HG02763 (cell line): ENCODE measurements around the gene TGFBR3.

ENCODE experiments used
- ATAC-seq: cut with Tn5 transposase; IDR thresholded peaks from one replicate; pipeline ENCODE4 v1.9.1; 2021; ENCODE audit warnings: mild to moderate bottlenecking, moderate library complexity; ENCODE audit not compliant: unreplicated experiment

Gene TGFBR3

DNA sequence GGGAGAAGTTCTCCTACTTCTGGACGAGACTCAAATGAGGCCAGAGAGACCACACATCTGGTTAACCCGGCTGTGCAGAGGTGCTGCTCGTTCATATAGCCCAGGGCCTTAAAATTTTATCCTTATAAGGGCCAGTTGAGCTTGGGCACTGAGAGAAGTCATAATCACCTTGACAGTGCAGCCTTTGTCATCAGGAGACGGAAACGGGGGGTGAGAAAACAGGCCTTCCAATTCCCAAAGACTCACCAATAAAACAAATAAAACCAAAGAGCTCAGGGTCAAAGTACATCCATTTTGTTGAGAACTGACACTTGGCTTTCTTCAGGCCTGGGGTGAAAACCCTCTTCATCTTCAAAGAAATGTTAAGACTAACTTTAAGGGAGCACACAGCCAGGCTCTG lies 167.1 kb downstream of the TGFBR3 start:
- no peak for ATAC-seq

DNA sequence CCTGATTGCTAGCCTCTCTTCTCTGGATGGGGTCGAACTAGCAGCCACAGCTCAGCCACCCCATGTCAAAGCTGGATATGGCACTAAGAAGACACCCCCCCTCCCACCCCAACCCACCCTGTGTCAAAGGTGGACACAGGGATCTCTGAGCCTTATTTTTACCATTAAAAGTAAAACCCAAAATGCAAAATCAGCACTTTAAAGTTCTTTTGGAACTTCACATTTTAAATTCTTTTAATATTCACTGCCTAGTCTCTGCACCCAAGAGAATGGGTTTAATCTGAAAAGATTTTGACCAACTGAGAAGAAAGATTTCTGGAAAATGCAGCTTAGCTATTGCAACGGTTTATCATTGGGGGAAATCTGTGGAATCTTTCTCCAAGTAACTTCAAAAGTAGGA lies 167.6 kb downstream of the TGFBR3 start:
- ATAC-seq = no peak

DNA sequence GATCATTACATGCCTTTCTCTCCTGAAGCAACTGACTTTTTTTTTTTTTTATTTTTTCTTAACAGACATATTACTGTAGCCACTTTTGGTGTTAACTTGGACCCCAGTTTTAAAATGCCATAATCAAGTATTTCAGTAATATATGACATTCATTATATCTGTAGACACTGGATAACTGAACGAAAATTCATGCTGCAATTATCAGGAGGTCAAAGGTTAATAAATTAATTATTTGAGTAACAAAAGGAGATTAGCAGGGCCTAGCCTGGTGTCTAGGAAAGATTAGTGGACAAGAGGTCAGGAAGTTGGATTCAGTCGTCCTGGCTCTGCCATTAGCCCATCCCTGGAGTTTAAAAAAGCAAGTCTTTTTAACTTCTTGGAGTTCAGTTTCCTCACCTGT lies 168.1 kb downstream of the TGFBR3 start:
- ATAC-seq = no peak

DNA sequence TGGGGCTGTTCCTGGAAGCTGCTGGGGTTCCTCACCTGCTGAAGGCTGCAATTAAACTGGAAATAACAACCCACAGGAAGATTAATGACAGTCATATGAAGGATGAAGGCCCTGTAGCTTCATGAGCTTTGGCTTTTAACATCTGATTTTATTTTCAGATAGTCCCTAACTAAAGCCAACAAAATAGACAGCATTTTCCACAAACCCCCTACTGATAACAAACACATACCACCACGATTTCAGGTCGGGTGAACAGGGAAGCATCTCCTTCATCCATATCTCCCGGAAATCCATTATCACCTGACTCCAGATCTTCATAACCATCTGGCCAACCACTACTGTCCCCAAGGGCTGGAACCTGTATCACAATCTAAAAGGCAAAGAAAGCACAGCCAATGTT lies 169.6 kb downstream of the TGFBR3 start:
- ATAC-seq = no peak

DNA sequence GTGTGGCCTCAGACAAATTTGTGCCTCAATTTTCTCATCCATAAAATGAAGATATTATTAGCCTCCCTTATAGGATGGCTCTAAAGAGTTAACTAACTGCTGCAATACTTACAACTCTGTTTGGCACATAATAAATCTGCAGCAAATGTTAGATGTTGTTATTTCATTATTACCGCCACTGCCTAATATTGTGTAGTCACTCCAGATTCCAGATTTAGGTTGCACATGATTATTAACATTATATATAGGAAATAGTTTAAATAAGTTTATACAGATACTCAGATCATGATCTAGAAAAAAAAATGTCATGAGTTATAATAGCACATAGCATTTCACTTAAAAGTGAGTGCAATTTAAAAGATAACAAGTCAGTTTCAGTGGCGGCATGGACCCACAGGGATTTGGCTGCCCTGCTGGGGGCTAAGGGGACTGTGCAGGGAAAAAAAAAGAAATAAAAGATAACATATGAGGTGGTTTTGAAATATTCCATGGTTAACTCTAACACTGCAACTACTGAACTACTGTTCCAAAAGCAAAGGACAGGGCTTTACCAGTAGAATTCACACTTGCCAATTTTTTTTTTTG lies 170.4 kb downstream of the TGFBR3 start:
- ATAC-seq = no peak

DNA sequence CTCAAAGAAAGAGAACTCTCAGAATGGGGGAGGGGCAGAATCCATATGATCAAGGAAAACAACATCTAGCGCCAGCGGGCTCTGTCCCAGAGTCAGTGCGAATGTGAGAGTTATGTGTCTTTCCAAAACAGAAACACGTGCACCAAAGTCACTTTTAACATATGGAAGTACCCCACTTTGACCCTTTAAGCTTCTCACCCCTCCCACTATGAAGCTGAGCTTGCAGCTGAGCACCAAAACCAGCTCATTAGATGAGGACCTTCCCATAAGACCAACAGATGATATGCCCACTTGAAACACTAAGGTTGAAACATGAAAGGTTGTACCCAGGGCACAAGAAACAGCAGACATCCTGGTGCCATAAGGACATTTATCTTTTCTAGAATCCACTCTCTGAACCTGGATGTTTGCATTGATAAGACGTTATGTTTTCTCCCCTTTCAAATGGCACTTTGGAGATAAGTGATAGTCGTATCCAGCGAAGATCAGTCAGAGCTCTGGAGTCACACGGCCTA lies 171.0 kb downstream of the TGFBR3 start:
- ATAC-seq = no peak

DNA sequence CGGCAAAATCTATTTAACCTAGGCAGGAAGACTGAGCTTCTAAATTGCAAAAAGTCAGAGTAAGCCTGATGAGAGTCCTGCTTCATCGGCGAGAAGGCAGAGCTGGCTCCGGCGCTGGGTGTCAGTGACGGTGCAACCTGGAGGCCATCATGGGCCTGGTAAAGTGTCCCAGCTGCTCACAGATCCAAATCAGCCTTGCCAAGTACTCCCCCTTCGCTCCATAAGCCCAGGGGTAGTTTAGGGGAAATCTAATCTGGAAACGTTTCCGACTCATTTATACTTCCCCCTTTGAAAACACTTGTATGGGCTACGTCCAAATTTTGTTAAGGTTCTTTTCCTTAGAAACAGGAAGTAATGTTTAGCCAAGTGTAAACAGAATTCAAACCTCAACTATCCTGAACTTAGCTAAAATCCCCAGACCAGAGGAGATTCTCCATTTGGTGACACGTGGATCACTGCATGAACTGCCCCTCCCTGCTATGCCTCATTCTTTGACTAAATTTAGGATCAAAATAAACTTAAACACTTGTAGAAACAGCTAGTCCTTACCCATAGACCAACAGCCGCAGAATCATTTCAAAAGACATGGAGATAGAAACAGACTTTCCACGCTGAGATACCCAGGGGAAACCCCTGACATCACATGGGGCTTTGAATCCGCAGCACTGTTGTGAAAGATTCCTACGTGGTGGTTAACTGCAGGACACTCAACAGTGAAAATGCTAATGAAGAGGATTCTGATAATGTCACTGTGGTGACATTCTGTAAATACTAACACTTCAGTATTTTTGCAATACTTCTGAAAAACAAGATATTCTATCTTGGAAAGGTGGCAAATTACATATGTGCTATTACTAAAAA lies 172.7 kb downstream of the TGFBR3 start:
- ATAC-seq = peak; percentile 75

DNA sequence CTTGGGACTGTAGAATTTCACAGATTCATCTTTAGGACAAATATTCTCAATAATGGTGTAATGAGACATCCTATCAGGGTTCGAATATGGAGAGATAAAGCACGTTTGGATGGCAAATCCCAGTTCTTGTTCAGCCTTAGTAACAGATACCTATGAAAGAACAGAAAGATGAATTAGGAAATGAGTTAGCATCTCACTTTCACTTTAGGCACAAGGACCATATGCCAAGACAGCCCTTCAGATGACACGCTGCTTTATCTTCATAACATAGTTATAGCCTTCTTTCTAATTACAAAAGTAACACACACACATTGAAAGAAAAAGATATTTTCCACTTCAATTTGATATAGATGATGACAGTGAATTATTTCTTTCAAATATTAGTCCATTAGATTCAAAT lies 173.6 kb downstream of the TGFBR3 start:
- ATAC-seq = no peak

DNA sequence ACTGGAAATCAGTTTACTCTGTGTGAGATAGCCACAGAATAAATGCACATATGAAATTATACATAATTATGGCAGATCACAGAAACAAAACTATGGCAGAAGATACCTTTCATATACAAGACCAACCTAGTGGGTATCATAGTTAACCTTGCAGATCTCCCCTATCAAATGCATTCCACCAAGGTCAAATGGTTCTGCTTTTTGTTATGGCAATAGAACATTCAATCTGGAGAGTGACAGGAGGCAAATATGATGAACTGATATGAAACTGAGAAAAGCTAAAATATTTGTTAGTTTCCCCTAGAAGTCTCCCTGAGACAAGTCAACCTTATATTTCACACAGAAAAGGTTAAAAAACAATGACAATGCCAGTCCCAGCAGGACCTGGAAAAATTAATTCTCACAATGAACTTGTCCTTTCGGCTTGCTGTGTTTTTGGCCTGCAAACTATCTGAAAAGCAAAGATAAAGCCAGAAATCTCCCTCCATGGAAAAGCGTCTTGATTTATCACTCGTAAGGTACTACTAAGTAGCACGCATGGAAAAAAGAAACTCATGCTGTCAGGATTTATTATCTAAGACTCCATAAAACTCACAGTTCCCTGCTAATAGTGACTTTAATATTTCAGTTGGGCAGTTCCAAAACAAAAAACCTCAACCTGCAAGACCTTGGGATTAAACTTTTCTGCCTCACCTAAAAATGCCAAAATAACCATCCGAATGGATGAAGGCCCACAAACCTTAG lies 174.3 kb downstream of the TGFBR3 start:
- no peak for ATAC-seq

DNA sequence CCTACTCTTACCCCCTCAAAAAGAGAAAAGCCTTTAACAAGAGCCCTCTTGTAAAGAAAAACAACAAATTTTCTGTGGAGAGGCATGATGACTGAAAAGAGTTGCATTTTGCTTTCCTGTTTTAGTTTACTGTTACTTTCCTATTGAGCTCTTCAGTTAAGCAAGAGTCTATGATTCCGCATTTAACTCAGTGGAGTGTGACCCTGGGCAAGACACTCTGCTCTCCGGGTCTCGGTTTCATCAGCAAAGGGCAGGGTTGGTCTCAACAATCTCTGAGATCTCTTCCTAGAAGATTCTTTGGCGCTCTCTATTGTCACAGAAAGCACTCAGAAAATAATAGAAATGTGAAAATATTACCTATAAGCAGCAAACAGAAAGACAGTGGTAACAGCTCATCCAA lies 175.7 kb downstream of the TGFBR3 start:
- ATAC-seq = no peak

DNA sequence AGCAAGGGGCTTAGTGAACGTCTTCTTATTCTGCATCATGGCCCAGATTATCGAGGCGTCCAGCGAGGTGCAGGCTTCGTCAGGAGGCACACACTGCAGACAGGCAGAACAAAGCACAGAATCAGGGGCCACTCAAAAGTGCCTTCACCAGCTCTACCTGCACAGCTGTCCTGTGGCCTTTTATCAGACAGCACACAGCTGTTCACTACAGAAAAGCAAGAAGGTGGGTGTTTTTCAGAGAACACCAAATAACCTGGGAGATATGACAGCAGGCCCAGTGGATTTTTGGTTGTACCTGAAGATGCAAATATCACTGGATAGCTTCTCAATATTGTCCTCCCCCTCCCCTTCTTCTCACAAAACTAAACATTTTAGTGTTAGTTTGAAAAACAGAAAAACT lies 177.3 kb downstream of the TGFBR3 start:
- ATAC-seq = no peak

DNA sequence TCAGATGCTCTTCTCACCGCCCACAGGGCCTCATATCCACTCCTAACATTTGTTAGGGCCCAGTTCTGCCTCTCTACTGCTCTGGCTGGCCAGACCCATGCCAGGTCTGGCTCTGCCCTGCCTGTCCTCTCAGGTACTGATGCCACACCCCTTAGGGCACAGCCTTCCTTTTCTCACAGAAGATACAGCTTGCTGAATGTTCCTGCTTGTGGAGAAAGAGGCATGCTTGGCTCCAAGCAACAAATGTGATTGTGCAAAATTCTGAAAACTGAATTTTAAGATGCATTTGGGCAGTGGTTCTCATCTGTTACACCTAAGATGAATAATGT lies 178.1 kb downstream of the TGFBR3 start:
- no peak for ATAC-seq

DNA sequence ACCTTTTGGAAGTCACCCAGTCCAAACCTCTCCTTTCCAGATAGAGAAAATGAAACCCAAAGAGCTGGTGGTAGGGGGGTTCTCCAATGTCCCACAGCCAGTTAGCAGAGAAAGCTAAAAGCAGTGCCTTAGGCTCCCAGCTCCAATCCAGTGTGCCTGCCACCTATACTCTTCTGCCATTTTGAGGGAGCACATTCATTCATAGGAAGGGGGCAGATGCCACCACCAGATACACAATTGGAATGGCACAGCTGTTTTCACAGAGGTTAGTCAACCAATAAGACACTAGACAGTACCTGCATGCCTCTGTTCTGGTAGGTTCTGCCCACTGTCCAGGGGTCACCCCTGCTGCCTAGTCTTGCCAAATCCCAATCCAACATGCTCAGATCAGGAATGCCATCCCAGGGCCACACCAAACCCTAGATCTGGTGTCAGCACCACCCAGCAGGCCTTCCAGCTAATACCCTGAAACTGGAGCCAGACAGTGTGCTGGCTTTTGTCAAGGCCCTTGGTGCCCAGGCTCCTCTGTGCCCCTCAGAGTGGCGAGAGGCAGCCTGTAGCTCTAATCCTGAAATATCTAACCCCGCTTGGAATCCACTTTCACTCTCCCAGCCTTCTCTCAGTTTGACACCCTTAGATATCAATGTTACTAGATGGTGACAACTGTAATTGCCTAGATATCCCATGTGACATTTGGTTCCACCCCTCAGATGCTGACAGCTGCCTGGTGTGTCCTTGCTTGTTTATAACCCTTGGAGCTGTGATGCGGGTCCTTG lies 178.6 kb downstream of the TGFBR3 start:
- ATAC-seq = no peak

DNA sequence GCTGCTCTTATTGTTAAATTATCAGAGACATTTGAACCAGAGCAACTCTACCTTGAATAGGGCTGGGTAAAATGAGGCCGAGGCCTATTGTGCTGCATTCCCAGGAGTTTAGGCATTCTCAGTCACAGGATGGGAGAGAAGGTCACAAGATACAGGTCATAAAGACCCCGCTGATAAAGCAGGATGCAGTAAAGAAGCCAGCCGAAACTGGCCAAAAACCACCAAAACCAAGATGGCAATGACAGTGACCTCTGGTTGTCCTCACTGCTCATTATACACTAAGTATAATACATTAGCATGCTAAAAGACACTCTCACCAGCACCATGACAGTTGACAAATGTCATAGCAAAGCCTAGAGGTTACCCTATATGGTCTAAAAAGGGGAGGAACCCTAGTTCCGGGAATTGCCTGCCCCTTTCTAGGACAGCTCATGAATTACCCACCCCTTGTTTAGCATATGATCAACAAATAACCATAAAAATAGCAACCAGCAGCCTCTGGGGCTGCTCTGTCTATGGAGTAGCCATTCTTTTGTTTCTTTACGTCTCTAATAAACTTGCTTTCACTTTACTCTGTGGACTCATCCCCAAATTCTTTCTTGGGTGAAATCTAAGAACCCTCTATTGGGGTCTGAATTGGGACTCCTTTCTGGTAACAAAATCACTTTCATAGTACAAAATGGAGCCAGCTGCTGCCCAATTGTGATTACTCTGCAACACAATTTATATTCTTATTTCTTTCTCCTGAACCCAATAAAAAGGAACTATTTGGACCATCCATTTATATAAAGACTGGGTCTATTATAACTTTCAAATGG lies 179.6 kb downstream of the TGFBR3 start:
- no peak for ATAC-seq

DNA sequence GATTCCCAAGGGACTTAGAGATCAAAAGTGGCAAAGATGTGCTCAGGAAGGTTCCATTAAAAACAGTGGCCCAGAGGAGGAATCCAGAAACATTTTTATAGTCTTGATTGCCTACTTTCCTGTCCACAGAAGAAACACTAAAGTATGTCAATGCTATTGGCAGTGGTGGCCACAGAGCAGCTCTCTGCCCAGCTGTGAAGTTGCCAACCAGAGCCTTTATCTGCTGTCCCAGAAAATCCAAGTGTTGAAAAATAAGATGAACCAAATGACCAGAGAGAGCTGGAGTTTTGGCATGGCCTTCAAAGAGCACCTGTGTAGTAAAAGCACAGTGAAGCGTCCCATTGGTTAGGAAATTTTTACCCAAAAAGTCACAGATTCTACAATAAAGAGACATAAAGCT lies 181.2 kb downstream of the TGFBR3 start:
- no peak for ATAC-seq

DNA sequence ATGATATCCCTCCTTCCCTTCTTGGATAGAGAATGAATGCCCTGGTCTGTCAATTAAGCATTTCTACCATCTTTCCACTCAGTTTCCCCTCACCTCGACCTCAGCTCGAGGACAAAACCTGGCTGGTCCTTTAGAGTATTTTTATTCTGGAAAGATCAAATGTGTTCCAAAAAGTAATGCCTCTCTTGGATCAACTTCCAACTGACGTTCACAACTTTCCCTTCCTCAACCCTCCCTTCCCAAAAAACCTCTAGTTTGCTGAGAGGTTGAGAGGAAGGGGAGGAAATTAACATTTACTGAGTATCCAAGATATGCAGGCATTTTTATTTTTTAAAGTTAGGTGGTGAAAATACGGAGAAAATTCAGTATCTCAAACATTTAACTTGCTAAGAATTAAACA lies 182.9 kb downstream of the TGFBR3 start:
- ATAC-seq = no peak

DNA sequence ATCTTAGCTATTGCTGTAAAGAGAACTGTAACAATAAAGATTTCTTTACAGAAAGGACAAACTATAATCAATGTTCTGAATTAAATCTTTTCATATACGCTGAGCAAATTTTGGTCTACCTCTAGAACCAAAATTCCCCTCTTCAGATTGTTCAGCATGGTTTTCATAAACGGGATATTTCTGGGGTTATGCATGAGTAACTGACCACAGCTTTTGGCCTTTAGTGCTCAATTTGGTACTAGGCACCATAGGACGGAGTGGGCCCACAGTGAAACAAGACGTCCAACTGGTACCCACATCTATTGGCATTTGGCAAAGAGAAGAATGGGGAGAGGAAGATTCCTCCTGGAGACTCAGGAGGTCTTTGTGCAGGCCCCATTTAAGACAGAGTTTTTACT lies 184.5 kb downstream of the TGFBR3 start:
- ATAC-seq = no peak

DNA sequence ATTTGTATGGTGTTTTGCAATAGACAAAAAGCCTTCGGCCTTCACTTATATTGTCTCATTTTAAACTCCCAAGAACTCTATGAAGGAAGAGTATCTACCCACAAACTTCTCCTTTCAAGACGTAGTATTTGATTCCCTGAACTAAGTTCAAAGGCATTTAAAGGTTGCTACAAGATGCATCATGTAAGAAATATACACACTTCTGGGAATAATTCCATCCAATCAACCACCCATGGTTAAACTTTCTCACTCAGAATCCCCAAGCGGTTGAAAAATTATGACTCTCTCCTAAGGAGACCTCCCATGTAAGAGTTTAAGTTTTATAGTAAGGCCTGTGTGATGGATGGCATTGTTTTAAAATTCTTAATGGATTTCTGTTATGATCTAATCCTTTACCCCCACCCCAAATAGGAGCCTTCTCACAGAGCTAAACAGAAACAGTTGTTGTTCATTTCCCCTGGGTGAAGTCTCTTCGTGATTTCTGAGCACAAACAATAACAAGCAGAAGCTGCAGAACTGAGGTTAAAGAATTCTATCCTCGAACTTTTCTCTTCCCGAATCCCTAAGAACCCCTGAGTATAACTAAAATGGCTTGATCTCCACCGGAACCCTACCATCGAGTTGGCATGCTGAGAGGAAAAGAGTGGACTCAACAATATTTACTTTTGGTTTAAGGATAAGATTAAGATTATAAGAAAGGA lies 185.0 kb downstream of the TGFBR3 start:
- no peak for ATAC-seq

DNA sequence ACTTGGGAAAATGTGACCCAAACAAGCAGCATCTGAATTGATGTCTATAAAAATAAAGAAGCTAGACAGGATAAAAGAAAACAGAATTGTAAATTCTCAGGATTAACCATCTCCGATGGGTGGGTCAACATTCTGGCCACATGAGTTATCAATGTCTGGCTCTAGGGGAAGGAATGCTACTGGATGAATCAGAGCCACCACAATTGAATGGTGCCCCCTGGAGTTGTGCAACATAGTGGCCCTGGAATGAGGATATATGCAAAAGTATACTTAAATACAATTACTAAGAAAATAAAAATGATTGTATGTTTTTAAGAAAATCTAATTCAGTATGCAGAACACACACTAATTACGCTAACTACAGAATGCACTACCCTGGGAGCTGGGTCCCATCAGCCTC lies 185.6 kb downstream of the TGFBR3 start:
- no peak for ATAC-seq
